ENCODE results near the gene BACH2. TPM values are rescaled to one million over a fixed set of nuclear protein-coding genes. Genes with fewer than 3 reads are reported as not detected.

BACH2 gene
- total and polyA plus RNA-seq, 7 experiments from 2014 or later = 24.8 to 193 (median 117) TPM

- no peaks in the 10 kb centered on the region for H3K27me3 ChIP-seq (ENCODE audit: control insufficient read depth in 2 of 2, insufficient read depth in 2 of 2, low read length in 2 of 2)
- peak in 3 of 9 donors; percentile 13 to 24 (median 22) for DNase-seq
- CTCF ChIA-PET = interaction anchor here (0.6 to 1.6 kb wide), 6 partner anchors 19 to 353 kb away, joined by 3 to 8 read pairs (median 3); no protein-coding TSS in a partner anchor
- Mint-ChIP-seq H3K27ac (peak overlapping the region; percentile 89 to 100 (median 96)), H3K4me3 (peak overlapping the region; percentile 79 to 97 (median 90)), H3K27me3 (peaks cover 0 to 11% (median 0%) of the 10 kb centered on the region in 5 donors), H3K4me1 (peaks cover 21 to 69% (median 64%) of the 10 kb centered on the region in 7 donors), H3K9me3 (peaks cover 0 to 2% (median 0%) of the 10 kb centered on the region in 11 donors), H3K36me3 (peaks cover 9 to 30% (median 21%) of the 10 kb centered on the region in 5 donors)
- H3K9me3 ChIP-seq (ENCODE audit: control insufficient read depth in 2 of 3, low read length in 3 of 3) = no peaks in the 10 kb centered on the region
- H3K36me3 ChIP-seq (ENCODE audit: control insufficient read depth in 2 of 3, insufficient read depth in 3 of 3, low read length in 3 of 3) = peaks cover 0 to 14% (median 0%) of the 10 kb centered on the region in 3 experiments
- intact Hi-C loops (cut with micrococcal nuclease) = no loop called here
- POLR2A ChIA-PET = interaction anchor here (0.8 to 6.3 kb wide), 14 partner anchors 8 to 353 kb away, joined by 3 to 81 read pairs (median 4); no protein-coding TSS in a partner anchor
- peak overlapping the region; percentile 95 for H3K27ac ChIP-seq (ENCODE audit: low read depth, low read length)
- peaks cover 7 to 55% of the 10 kb centered on the region in 2 donors for H3K4me1 ChIP-seq (ENCODE audit: control insufficient read depth in 2 of 2, insufficient read depth in 2 of 2, low read length in 2 of 2)
- H3K4me3 ChIP-seq (ENCODE audit: low read length) = peak overlapping the region; percentile 59
- no peak for ATAC-seq
These were observed 3.2 kb downstream of the BACH2 start for GRCh38 chr6:90293319-90293953.

DNA sequence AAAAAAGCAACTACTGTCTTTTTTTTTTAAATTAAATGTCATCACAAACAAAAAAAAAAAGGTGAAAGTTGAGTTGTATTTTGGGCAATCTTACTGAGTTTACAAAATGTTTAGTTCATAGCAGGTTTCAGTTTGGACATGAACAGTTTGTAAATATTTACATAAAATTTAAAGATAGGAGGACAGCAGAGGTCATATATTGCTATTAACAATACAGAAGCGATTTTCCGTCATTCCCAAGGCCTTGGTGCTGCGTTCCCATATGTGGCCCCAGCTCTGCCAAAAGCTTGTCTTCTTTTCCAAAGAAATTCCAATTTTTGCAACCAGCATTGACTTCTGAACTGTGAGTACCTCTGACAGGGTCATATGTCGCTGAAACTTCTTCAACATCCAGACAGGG, 5.1 kb downstream of the BACH2 start:
- peak overlapping the region; percentile 95 for H3K27ac ChIP-seq (ENCODE audit: low read depth, low read length)

DNA sequence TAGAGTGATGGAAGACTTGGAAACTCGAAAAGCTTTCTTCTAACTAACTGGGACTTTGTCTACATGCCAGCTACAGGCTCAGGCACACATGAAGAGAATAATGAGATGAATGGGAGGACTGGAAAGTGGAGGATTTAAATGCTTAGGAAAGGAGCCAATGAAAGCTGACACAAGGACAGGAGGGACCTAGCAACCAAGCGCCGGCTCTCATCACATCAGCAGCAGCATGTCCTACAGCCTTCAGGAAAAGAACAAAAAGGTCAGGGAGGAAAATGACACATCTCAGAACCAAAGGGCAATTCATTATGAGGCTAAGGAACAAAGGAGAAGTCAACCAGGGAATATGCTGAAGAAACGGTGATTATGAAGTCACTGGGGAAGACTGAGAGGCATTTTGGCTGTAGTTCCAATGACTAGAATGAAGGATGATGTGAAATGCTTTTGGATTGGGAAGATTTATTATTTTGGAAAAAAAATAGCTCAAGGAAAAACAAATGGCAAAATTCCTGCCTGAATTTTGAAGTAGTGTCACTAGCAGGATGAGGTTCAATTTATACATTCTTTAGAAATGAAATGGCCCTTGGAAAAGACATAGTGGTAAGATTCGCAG, 5.7 kb downstream of the BACH2 start:
- peak overlapping the region; percentile 6 to 100 (median 96) for H3K27ac Mint-ChIP-seq
- ATAC-seq (no peak), DNase-seq (peak in 1 of 9 donors; percentile 26)
- no peaks in the 10 kb centered on the region for H3K27me3 Mint-ChIP-seq
- peaks cover 16 to 75% of the 10 kb centered on the region in 2 donors for H3K4me1 ChIP-seq (ENCODE audit: control insufficient read depth in 2 of 2, insufficient read depth in 2 of 2, low read length in 2 of 2)
- peak overlapping the region; percentile 95 for H3K27ac ChIP-seq (ENCODE audit: low read depth, low read length)
- CTCF ChIA-PET = interaction anchor here (0.6 to 2.4 kb wide), 7 partner anchors 56 to 597 kb away, joined by 3 to 7 read pairs (median 4); no protein-coding TSS in a partner anchor
- peaks cover 41 to 82% (median 79%) of the 10 kb centered on the region in 7 donors for H3K4me1 Mint-ChIP-seq
- peak overlapping the region; percentile 18 for H3K4me3 ChIP-seq (ENCODE audit: low read length)
- POLR2A ChIA-PET = interaction anchor here (0.6 to 9.4 kb wide), 9 partner anchors 12 to 187 kb away, joined by 3 to 179 read pairs (median 4); no protein-coding TSS in a partner anchor
- peak overlapping the region; percentile 66 to 97 (median 90) for H3K4me3 Mint-ChIP-seq
- no peaks in the 10 kb centered on the region for H3K27me3 ChIP-seq (ENCODE audit: control insufficient read depth in 2 of 2, insufficient read depth in 2 of 2, low read length in 2 of 2)
- peaks cover 0 to 12% (median 0%) of the 10 kb centered on the region in 3 experiments for H3K36me3 ChIP-seq (ENCODE audit: control insufficient read depth in 2 of 3, insufficient read depth in 3 of 3, low read length in 3 of 3)
- intact Hi-C loops (cut with micrococcal nuclease) = no loop called here
- peaks cover 9 to 44% (median 34%) of the 10 kb centered on the region in 5 donors for H3K36me3 Mint-ChIP-seq
- peaks cover 0 to 6% (median 0%) of the 10 kb centered on the region in 11 donors for H3K9me3 Mint-ChIP-seq
- no peaks in the 10 kb centered on the region for H3K9me3 ChIP-seq (ENCODE audit: control insufficient read depth in 2 of 3, low read length in 3 of 3)

More for the DNA sequence above, 5.1 kb downstream of the BACH2 start:
- Histone ChIP-seq H3K4me3 (ENCODE audit: low read length) (peak overlapping the region; percentile 18), H3K9me3 (ENCODE audit: control insufficient read depth in 2 of 3, low read length in 3 of 3) (no peaks in the 10 kb centered on the region), H3K27me3 (ENCODE audit: control insufficient read depth in 2 of 2, insufficient read depth in 2 of 2, low read length in 2 of 2) (no peaks in the 10 kb centered on the region), H3K36me3 (ENCODE audit: control insufficient read depth in 2 of 3, insufficient read depth in 3 of 3, low read length in 3 of 3) (peaks cover 0 to 14% (median 0%) of the 10 kb centered on the region in 3 experiments), H3K4me1 (ENCODE audit: control insufficient read depth in 2 of 2, insufficient read depth in 2 of 2, low read length in 2 of 2) (peaks cover 12 to 72% of the 10 kb centered on the region in 2 donors)
- ChIA-PET POLR2A (interaction anchor here (0.8 to 9.4 kb wide), 7 partner anchors 13 to 102 kb away, joined by 3 to 179 read pairs (median 5); no protein-coding TSS in a partner anchor), CTCF (interaction anchor here (1.2 to 1.4 kb wide), 2 partner anchors 56 to 351 kb away, joined by 4 read pairs; no protein-coding TSS in a partner anchor)
- Mint-ChIP-seq H3K4me3 (peak overlapping the region; percentile 79 to 97 (median 90)), H3K9me3 (peaks cover 0 to 6% (median 0%) of the 10 kb centered on the region in 11 donors), H3K36me3 (peaks cover 9 to 44% (median 33%) of the 10 kb centered on the region in 5 donors), H3K27me3 (no peaks in the 10 kb centered on the region), H3K4me1 (peaks cover 36 to 76% (median 73%) of the 10 kb centered on the region in 7 donors), H3K27ac (peak overlapping the region; percentile 89 to 100 (median 96))
- intact Hi-C loops (cut with micrococcal nuclease) = no loop called here
- DNase-seq (peak in 1 of 9 donors; percentile 24), ATAC-seq (no peak)

- CTCF ChIA-PET = interaction anchor here (0.6 to 2.4 kb wide), 7 partner anchors 21 to 451 kb away, joined by 3 to 7 read pairs (median 3); no protein-coding TSS in a partner anchor
- POLR2A ChIA-PET = interaction anchor here (0.6 to 9.4 kb wide), 11 partner anchors 11 to 345 kb away, joined by 3 to 179 read pairs (median 4); no protein-coding TSS in a partner anchor
- intact Hi-C loops (cut with micrococcal nuclease) = no loop called here
- DNase-seq (peak in 1 of 9 donors; percentile 12), ATAC-seq (no peak)
- Mint-ChIP-seq H3K9me3 (peaks cover 0 to 6% (median 0%) of the 10 kb centered on the region in 11 donors), H3K27ac (peak overlapping the region in 8 of 9 donors; percentile 89 to 100 (median 96)), H3K4me3 (peak overlapping the region in 9 of 10 donors; percentile 72 to 97 (median 91)), H3K4me1 (peaks cover 47 to 92% (median 88%) of the 10 kb centered on the region in 7 donors), H3K36me3 (peaks cover 9 to 44% (median 34%) of the 10 kb centered on the region in 5 donors), H3K27me3 (no peaks in the 10 kb centered on the region)
- H3K27me3 ChIP-seq (ENCODE audit: control insufficient read depth in 2 of 2, insufficient read depth in 2 of 2, low read length in 2 of 2) = no peaks in the 10 kb centered on the region
- no peak overlapping the region for H3K4me3 ChIP-seq (ENCODE audit: low read length)
- H3K27ac ChIP-seq (ENCODE audit: low read depth, low read length) = peak overlapping the region; percentile 95
- H3K9me3 ChIP-seq (ENCODE audit: control insufficient read depth in 2 of 3, low read length in 3 of 3) = no peaks in the 10 kb centered on the region
- peaks cover 0 to 2% (median 0%) of the 10 kb centered on the region in 3 experiments for H3K36me3 ChIP-seq (ENCODE audit: control insufficient read depth in 2 of 3, insufficient read depth in 3 of 3, low read length in 3 of 3)
- peaks cover 26 to 83% of the 10 kb centered on the region in 2 donors for H3K4me1 ChIP-seq (ENCODE audit: control insufficient read depth in 2 of 2, insufficient read depth in 2 of 2, low read length in 2 of 2)
These were observed 6.7 kb downstream of the BACH2 start for GRCh38 chr6:90289902-90290301.

DNA sequence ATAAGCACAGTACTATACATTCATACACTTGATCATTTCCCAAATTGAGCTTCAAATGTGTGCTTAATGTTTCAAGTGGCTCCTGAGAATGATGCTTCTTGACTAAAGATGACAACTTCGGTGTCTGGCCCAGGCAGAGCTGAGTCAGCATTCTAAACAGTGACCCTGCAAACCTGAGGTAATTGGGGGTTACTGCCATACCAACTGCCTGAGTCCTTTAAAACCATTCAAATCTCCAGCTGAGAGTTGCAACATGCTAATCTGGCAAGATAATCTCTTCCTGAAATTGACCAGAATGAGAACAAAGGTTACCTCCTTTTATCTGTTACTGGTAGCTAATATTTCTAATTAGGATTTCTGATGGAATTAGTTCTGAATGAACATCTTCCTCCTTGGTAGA, 8.2 kb downstream of the BACH2 start:
- Histone ChIP-seq H3K9me3 (ENCODE audit: control insufficient read depth in 2 of 3, low read length in 3 of 3) (no peaks in the 10 kb centered on the region), H3K27me3 (ENCODE audit: control insufficient read depth in 2 of 2, insufficient read depth in 2 of 2, low read length in 2 of 2) (no peaks in the 10 kb centered on the region), H3K36me3 (ENCODE audit: control insufficient read depth in 2 of 3, insufficient read depth in 3 of 3, low read length in 3 of 3) (no peaks in the 10 kb centered on the region), H3K4me1 (ENCODE audit: control insufficient read depth in 2 of 2, insufficient read depth in 2 of 2, low read length in 2 of 2) (peaks cover 21 to 80% of the 10 kb centered on the region in 2 donors), H3K27ac (ENCODE audit: low read depth, low read length) (peak overlapping the region; percentile 81), H3K4me3 (ENCODE audit: low read length) (no peak overlapping the region)
- CTCF ChIA-PET = interaction anchor here (0.6 to 5.2 kb wide), 7 partner anchors 16 to 345 kb away, joined by 3 to 29 read pairs (median 4); no protein-coding TSS in a partner anchor
- intact Hi-C loops (cut with micrococcal nuclease) = no loop called here
- Mint-ChIP-seq H3K27ac (peak overlapping the region in 8 of 9 donors; percentile 89 to 100 (median 96)), H3K27me3 (no peaks in the 10 kb centered on the region), H3K4me1 (peaks cover 54 to 96% (median 90%) of the 10 kb centered on the region in 7 donors), H3K36me3 (peaks cover 9 to 45% (median 34%) of the 10 kb centered on the region in 5 donors), H3K9me3 (peaks cover 0 to 6% (median 0%) of the 10 kb centered on the region in 11 donors), H3K4me3 (peak overlapping the region in 9 of 10 donors; percentile 67 to 95 (median 88))
- POLR2A ChIA-PET = interaction anchor here (0.7 to 9.4 kb wide), 9 partner anchors 9 to 189 kb away, joined by 3 to 179 read pairs (median 4); partner anchors contain the start of gene BACH2
- ATAC-seq = no peak
- peak in 3 of 9 donors; percentile 23 to 38 (median 30) for DNase-seq

Measured in naive thymus-derived CD4-positive, alpha-beta T cell (primary cell).